Mammary epithelial cell (primary cell): ENCODE measurements around the gene CASZ1.

ENCODE experiments used
- CTCF ChIP-seq, 2 donors: IDR thresholded peaks in 1 of 2; conservative IDR thresholded peaks in 1 of 2; 2 replicates each; pipeline ENCODE4 v1.5.1; 2011 to 2012; ENCODE audit warnings: inconsistent platforms in 2 of 2, low read length in 2 of 2, mild to moderate bottlenecking in 2 of 2, control low read depth in 1 of 2, low read depth in 1 of 2; ENCODE audit not compliant: insufficient read depth in 1 of 2; ENCODE audit errors: extremely low read depth in 1 of 2
- EZH2 ChIP-seq: IDR thresholded peaks from 2 replicates; pipeline ENCODE4 v1.6.1; 2012; ENCODE audit warnings: low read length, inconsistent platforms, borderline replicate concordance

- TF ChIP-seq CTCF (conservative IDR thresholded peaks at IDR 0.05 in 1 of 2, IDR thresholded peaks at IDR 0.05 in 1 of 2; ENCODE audit: extremely low read depth in 1 of 2, insufficient read depth in 1 of 2, low read depth in 1 of 2, low read length in 2 of 2) (no peak), EZH2 (no peak)
Measured at GRCh38 chr1:10597492-10598388, 198.7 kb downstream of the CASZ1 start.
